UCSD-AML1 (cell line): ENCODE data around the gene FBXL12.
"Not testable (repeated sequence)": the region's sequence is repeated elsewhere in the genome, so short reads cannot be mapped to it uniquely, and the experiment has no call there.

Source experiments
- DNase-seq: peaks from one replicate; lab custom pipeline; 2025; ENCODE audit not compliant: unreplicated experiment; lab: John Stamatoyannopoulos, UW

Gene FBXL12

GRCh38 chr19:9818734-9819595 lies at the start of gene FBXL12:
TSS of gene FBXL12 (minus strand) at chr19:9819079. CDS start at chr19:9818813, 266 bp downstream.
- peak; percentile 100 for DNase-seq

DNA sequence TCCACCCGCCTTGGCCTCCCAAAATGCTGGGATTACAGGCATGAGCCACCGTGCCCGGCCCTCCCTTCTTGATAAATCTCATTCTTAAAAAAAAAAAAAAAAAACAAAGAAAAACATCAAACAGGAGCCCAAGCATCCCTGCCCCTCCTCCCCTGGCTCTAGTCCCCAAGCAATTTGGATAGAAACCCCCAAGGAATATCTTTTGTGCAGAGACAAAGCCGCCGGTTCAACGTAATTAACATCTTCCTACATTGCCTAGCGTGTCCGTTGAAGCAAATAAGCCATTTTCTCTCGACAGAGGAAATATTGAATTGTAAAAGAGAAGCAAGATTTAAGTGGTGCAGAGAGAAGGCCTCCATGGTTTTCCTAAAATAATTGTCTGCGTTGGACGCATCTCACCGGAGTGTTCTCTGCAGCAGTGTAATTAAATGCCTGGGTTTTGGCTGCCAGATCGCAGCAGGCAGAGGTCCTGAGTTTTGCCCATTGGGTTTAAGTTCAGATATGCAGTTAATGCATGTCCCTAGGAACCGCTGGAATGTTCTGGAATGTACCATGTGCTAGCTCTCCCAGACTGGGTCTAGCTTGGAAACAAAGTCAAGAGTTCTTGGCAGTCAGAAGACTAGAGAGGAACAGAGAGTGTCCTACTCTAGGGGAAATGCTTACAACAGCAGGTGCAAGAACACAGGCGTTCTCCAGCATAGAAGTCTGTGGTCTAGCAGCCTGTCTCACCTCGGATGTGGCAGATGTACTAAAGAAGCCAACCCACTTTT lies 47.0 kb upstream of the FBXL12 start:
- no peak for DNase-seq

DNA sequence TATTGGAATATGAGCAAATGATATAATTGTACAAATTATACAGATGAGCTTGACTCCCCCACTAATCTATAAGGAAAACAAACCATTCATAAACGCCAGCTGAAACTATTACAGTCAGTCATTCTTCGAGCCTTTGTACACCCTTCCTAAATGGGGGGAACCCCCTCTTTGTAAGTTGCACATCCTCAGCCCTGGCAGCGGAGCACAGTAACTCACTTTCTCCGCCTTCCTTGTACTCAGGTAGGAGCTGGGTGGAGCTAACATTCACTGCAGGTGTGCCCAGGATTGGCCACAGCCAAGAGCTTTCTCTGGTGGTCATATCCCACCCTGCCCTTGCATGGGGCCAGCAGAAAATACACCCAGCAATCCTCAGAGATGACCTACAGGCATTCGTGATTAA lies 44.9 kb upstream of the FBXL12 start:
- DNase-seq, result no peak

GRCh38 chr19:9862938-9863337 lies 44.1 kb upstream of the FBXL12 start:
- no peak for DNase-seq

- no peak for DNase-seq
Measured at GRCh38 chr19:9861503-9861902, 42.6 kb upstream of the FBXL12 start.

DNA sequence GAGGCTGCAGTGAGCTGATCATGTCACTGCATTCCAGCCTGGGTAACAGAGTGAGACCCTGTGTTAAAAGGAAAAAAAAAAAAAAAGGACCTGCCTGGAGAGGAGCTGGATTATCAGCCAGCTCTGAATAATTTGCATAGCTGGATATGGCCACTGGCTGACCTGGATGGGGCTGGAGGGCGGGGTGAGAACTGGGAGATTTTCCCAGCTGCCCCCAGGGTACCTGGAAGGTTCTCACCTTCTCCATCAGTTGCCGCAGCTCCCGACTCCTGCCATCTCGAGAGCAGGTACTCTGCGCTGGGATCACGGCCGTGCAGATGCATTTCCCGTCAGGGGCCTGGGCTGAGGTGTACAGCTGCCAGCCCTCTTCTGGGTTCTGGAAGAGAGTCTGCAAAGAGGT lies 41.5 kb upstream of the FBXL12 start:
- no peak for DNase-seq

GRCh38 chr19:9858766-9859165 lies 39.9 kb upstream of the FBXL12 start:
- no peak for DNase-seq

- DNase-seq, result peak; percentile 51
Measured at GRCh38 chr19:9857920-9858746, 39.3 kb upstream of the FBXL12 start.

DNA sequence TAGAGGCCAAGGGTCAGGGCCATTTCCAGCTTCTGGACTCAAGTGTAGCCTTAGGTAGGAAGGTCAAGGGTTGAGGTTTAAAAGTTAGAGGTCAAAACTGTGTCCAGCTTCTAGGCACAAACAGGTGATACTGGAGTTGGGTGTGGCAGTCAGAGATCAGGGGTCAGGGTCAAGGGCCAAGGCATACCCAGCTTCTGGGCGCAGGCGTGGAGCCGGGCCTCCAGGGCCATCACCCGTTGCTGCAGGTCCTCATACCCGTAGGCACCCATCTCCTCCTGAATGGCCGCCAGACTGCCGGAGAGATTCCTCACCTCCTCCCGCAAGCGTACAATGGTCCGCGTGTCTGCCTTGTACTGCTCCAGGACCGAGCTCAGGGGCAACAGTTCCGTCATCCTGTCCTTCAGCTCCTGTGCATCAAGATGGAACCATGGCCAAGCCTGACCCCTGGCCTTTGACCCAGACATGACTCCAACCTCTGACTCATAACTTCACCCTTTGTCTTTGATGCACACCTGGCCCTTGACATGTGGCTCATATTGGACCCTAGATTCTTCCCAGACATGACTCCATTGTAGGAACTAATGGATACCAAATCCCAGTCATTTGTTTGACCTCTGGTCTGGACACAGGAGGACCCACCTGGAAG lies 38.3 kb upstream of the FBXL12 start:
- no peak for DNase-seq

DNA sequence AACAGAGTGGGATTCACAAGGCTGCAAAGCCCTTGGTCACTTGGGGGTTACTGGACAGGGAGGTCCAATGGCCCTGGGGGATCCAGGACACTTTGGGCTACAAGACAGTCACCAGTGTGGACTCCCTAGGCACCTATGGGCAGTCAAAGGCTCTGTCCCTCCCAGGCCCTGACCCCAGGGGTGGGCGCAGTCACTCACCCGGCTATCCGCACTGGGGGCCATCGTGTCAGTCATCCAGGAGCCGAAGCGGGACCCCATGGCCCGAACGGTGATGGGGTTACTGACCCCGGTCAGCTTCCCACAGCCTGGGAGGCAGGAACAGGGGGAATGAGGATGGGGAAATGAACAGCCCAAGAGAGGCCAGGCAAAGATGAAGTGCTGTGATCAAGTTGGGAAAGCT lies 37.7 kb upstream of the FBXL12 start:
- DNase-seq, result no peak

DNA sequence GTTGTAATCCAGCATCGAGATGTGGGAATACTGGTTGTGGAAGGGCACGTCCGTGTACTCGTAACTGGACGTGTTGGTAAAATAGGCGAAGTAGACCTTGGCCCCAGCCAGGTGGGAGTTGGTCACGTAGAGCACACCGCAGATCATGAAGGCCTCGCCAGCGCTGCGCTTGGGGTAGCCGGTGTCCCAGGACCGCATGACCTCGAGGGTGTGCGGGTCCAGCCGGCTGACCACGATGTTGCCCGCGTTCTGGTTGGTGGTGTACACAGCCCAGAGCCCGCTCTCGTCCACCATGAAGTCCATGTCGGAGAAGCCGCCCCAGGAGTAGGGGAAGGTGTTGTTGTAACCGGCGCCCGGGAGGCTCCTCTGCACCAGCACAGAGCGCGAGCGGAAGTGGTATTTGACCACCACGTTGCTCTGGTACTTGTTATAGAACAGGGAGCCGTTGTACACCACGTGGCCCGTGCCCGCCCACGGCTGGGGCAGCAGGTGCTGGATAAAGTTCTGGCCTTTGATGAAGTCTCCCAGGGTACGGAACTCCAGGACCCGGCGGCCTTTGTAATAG lies 35.5 kb upstream of the FBXL12 start:
- DNase-seq, result no peak

DNA sequence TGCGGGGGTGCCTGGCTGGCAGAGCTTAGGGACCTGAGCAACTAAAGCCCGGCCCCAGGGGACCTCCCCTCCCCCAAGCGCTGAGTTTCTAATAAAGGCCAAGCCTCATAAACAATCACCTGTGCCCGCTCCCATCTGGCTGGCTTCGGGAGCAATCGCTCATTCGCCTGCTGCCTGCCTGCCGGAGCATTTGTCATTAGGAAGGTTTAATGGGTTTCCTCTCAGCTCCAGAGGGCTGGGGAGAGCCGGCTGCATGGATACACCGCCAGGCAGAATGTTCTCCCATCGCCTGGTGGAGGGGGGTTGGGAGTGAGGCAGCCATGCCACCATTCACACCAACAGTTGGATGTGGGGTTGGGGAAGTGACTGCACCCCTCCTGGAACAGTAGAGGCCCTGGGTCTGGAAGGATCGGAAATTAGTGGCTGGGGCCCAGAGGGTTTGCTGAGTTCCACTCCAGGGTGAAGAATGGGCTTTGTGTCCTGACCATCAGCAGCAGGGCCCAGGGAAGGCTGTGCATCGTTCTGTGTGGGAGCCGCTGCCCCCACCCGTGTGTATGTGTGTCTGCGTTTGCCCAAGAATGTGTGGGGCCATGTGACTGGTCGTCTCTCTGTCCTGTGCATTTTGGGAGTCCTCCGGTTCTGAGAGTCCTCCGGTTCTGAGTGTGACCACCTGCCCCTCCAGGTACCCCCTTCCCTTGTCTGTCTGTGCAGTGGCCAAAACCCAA lies 31.5 kb upstream of the FBXL12 start:
- DNase-seq, result no peak

- DNase-seq, result no peak
Measured at GRCh38 chr19:9849791-9850190, 30.9 kb upstream of the FBXL12 start.

DNA sequence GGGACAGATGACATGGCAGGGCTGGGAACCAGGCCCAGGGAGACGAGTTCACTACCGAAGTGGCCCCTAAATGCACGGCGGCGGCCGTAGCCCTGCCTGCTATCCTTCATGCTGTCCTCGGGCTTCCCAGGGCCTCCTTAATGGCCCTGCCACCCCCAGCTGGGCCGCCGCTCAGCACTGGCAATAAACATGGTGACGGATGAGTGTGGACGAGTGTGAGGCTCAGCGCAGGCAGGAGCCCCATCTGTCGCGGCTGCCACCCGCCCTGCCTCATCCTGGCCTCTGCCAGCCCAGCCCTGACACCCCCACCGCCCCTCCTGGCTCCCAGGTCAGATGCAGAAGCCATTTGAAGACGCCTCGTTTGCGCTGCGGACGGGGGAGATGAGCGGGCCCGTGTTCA lies 29.9 kb upstream of the FBXL12 start:
- DNase-seq, result no peak

DNA sequence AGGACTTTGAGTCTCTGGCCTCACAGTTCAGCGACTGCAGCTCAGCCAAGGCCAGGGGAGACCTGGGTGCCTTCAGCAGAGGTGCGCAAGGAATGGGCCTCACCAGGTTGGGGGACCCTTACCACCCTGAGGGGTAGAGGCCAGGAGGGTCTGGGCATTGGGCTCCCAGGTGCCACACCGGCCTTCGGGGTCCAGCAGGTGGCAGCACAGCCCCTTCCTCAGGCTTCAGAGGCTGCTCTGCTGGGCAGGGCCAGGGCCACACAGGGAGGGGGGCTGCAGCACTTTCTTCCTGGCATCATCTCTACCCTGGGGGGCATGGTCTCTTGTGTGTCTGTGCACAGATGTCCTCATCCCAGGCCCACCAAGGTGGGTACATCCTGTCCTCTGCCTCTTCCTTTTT lies 29.2 kb upstream of the FBXL12 start:
- DNase-seq, result peak; percentile 41

DNA sequence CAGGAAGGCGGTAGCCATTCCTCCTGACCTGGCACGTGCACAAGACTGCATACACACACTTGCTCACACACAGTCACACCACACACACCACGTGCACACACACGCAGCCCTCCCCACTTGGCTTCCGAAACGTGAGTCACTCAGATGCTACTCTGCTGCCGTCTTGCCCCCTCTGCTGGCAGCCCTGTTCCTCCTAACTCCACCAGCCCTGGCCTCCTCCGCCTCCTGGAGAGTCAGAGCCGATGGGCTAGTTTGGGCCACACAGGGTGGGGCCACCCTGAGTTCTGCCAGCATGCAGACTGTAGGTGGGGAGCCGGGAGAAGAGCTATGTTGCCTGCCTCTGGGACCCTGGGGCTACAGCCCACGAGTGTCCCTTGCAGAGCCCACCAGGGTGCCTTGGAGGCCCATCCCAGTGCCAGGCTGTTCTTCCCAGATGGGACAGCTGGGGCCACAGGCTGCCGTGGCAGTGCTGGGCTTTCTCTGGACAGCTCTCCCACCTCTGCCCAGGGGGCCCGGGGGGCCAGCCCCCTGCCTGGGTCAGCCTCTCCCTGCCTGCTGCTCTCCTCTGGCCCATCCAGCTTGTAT lies 28.3 kb upstream of the FBXL12 start:
- peak; percentile 32 for DNase-seq

- DNase-seq, result not testable (repeated sequence)
Measured at GRCh38 chr19:9843626-9844273, 24.9 kb upstream of the FBXL12 start.

DNA sequence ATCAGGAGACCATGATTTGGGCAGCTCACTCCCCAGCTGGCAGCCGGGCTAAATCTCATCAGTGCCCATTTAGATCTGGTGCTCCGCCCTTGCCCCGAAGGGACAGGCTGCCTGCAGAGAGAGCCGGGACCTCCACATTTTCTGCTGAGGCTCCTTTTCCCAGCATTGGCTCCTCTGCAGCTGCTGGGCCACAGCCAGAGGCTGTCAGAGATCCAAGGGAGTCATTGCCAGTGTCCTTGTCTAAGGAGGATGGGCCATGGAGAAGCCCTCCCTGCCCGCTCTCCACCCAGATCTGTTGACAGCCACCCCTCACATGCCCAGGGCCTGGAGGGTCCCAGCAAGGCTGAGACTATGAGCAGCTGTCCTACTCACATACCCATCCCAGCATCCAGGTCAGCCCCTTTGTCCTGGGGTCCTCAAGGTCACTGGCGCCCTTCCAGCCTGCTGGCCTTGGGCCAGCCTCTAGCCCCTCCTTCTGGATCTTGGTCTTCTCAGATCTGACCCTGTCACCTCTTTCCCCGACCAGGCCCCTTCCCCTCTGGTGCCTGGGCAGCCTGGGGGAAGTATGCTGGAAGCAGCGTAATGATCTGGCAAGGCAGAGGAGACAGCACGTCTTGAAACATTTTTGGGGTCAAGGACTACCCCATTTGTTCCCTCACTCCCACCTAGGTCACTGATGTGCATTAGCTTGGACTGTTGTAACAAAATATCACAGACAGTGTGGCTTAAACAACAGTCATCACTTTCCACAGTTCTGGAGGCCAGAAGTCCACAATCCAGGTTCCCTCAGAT lies 24.2 kb upstream of the FBXL12 start:
- no peak for DNase-seq
